ENCODE measurements around the gene NEDD4.

Gene NEDD4

DNA sequence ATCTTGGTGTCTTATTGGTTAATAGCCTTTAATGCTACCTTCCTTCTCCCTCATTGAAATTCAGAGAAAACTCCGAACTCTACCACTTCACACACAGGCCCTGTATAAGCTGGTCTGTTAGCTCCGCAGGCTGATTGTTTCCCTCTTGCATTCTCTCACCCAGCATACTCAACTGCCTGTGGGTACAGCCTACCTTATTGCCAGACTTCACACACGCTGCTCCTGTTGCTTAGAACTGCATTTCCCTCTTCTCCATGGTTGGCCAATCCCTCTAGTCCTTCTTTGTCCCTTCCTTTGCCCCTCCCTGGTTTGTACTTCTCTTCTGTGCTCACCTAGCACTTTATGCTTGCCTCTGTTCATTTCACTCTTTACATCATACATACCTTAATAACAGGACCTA, 157.5 kb downstream of the NEDD4 start:
- no peak for DNase-seq
- Mint-ChIP-seq H3K4me1 (no peaks in the 10 kb centered on the region), H3K27ac (no peak overlapping the region), H3K27me3 (ENCODE audit: low read depth, poor library complexity) (no peaks in the 10 kb centered on the region), H3K9me3 (no peaks in the 10 kb centered on the region), H3K36me3 (ENCODE audit: low read depth) (peaks cover 44% of the 10 kb centered on the region), H3K4me3 (no peak overlapping the region)
- TF ChIP-seq, protein P1, sequence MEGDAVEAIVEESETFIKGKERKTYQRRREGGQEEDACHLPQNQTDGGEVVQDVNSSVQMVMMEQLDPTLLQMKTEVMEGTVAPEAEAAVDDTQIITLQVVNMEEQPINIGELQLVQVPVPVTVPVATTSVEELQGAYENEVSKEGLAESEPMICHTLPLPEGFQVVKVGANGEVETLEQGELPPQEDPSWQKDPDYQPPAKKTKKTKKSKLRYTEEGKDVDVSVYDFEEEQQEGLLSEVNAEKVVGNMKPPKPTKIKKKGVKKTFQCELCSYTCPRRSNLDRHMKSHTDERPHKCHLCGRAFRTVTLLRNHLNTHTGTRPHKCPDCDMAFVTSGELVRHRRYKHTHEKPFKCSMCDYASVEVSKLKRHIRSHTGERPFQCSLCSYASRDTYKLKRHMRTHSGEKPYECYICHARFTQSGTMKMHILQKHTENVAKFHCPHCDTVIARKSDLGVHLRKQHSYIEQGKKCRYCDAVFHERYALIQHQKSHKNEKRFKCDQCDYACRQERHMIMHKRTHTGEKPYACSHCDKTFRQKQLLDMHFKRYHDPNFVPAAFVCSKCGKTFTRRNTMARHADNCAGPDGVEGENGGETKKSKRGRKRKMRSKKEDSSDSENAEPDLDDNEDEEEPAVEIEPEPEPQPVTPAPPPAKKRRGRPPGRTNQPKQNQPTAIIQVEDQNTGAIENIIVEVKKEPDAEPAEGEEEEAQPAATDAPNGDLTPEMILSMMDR (IDR thresholded peaks at IDR 0.05): no peak

DNA sequence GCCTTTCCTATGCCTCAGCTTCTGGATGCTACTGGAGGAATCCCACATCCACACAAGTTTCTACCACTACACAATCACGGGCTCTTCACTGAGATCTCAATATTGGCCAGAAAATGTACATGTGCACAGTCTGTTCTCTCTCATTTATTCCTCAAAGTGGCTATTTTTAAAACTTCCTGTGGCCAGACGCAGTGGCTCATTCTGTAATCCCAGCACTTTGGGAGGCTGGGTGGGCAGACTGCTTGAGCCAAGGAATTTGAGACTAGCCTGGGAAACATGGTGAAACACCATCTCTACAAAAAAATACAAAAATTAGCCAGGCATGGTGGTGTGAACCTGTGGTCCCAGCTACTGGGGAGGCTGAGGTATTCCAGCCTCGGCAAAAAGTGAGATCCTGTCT, 159.1 kb downstream of the NEDD4 start:
- TF ChIP-seq, protein P1 (IDR thresholded peaks at IDR 0.05): no peak
- H3K4me1 Mint-ChIP-seq: no peaks in the 10 kb centered on the region
- H3K9me3 Mint-ChIP-seq: no peaks in the 10 kb centered on the region
- no peak overlapping the region for H3K4me3 Mint-ChIP-seq
- no peak overlapping the region for H3K27ac Mint-ChIP-seq
- H3K36me3 Mint-ChIP-seq (ENCODE audit: low read depth): peaks cover 37% of the 10 kb centered on the region
- H3K27me3 Mint-ChIP-seq (ENCODE audit: low read depth, poor library complexity): no peaks in the 10 kb centered on the region
- no peak for DNase-seq

DNA sequence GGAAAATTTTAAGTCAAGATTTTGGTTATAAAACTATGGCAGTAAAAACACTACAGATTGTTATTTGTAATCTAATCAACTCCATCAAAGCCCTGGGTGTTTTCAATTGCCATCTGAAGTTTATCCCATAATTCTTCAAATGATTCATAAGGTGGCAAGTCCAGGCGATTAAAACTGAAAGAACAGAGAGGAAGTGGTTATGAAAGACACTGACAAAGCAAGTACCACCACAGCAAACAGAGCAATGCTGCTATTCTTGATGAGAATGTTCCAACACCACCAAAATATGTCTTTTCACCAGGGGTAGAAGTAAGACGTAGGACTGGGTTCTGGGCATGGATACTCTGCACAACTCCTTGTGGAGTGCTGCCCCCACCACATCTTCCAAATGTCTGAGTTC, 163.6 kb downstream of the NEDD4 start:
- Mint-ChIP-seq H3K4me1 (peaks cover 12% of the 10 kb centered on the region), H3K9me3 (no peaks in the 10 kb centered on the region), H3K27me3 (ENCODE audit: low read depth, poor library complexity) (no peaks in the 10 kb centered on the region), H3K4me3 (no peak overlapping the region), H3K36me3 (ENCODE audit: low read depth) (peaks cover 24% of the 10 kb centered on the region), H3K27ac (no peak overlapping the region)
- TF ChIP-seq, protein P1 (IDR thresholded peaks at IDR 0.05): no peak
- no peak for DNase-seq

DNA sequence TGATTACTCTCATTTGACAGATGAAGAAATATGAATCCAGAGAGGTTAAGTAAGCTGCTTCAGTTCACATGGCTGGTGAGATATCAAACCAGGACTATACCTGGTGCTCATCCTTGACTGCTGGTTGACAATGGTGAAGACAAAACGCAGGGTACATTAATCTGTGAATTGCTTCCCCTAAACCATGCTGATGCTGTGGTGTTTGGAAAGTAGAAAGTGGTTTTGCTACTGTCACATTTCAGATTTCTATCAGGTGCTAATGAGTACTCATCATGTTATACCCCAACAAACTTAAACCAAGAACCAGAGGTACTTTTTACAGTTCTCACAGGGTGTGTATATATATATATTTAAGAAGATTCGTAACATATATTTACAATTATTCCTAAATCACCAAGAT, 165.5 kb downstream of the NEDD4 start:
- no peak overlapping the region for H3K27ac Mint-ChIP-seq
- no peaks in the 10 kb centered on the region for H3K27me3 Mint-ChIP-seq (ENCODE audit: low read depth, poor library complexity)
- no peak for DNase-seq
- H3K9me3 Mint-ChIP-seq: no peaks in the 10 kb centered on the region
- TF ChIP-seq, protein P1 (IDR thresholded peaks at IDR 0.05): no peak
- peaks cover 17% of the 10 kb centered on the region for H3K36me3 Mint-ChIP-seq (ENCODE audit: low read depth)
- H3K4me3 Mint-ChIP-seq: no peak overlapping the region
- H3K4me1 Mint-ChIP-seq: peaks cover 30% of the 10 kb centered on the region

DNA sequence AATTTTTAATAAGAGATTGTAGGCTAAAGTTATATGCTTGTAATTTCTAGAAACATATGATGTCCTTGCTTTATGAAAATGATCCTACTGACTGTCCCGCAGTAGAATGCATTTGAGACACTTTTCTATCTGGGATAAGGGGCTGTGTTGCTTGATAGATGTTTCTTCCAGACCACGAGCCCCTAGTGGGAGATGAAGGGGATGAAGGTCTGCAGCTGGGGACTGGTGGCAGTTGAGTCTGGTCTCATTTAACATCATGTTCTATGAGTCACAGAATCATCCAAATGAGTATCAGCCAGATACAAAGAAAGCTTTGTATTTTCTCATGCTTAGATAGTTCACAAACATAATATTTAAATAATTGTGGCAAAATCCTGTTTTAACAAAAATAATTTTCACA, 166.2 kb downstream of the NEDD4 start:
- H3K4me3 Mint-ChIP-seq: no peak overlapping the region
- TF ChIP-seq, protein P1 (IDR thresholded peaks at IDR 0.05): no peak
- H3K27ac Mint-ChIP-seq: no peak overlapping the region
- no peaks in the 10 kb centered on the region for H3K9me3 Mint-ChIP-seq
- H3K4me1 Mint-ChIP-seq: peaks cover 32% of the 10 kb centered on the region
- no peaks in the 10 kb centered on the region for H3K27me3 Mint-ChIP-seq (ENCODE audit: low read depth, poor library complexity)
- peaks cover 11% of the 10 kb centered on the region for H3K36me3 Mint-ChIP-seq (ENCODE audit: low read depth)
- DNase-seq: no peak

DNA sequence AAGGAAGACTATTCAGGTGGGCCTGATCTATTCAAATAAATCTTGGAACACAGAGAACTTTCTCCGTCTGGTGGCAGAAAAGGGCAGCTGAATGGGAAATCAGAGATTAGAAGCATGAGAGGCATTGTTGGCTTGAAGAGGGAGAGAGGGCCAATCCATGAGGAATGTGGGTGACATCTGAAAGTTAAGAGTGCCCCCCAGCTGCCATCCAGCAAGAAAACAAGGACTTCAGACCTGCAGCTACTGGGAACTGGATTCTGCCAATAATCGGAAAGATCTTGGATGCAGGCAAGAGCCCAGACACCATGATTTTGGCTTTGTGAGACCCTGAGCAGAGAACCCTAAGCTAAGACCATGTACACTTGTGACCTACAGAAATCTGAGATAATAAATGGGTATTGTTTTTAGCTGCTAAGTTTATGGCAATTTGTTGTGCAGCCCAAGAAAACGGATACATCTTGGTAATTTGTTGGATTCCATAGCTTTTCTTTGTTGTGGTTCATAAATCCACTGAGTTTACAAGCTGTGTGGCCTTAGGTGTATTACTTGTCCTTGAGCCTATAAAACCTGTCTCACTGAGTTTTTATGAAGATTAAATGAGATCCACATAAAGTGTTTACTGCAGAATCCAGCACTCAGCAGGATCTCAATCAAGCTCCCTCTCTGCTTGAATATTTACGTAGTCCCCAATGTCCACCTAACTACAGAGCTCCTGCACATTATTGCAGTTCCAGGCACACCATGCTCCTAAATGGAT, 168.4 kb downstream of the NEDD4 start:
- H3K36me3 Mint-ChIP-seq (ENCODE audit: low read depth): peaks cover under 1% of the 10 kb centered on the region
- no peak for DNase-seq
- H3K9me3 Mint-ChIP-seq: no peaks in the 10 kb centered on the region
- peaks cover 2% of the 10 kb centered on the region for H3K27me3 Mint-ChIP-seq (ENCODE audit: low read depth, poor library complexity)
- TF ChIP-seq, protein P1 (IDR thresholded peaks at IDR 0.05): no peak
- peaks cover 40% of the 10 kb centered on the region for H3K4me1 Mint-ChIP-seq
- no peak overlapping the region for H3K4me3 Mint-ChIP-seq
- peak overlapping the region; percentile 37 for H3K27ac Mint-ChIP-seq
